Measurements from ENCODE around the gene CMKLR1.

CMKLR1 gene

GRCh38 chr12:108332791-108333382 is 6.2 kb downstream of the CMKLR1 start:
- H3K36me3 Mint-ChIP-seq: no peaks in the 10 kb centered on the region
- H3K4me1 Mint-ChIP-seq (ENCODE audit: low read depth): no peaks in the 10 kb centered on the region
- H3K4me3 Mint-ChIP-seq: no peak overlapping the region
- no peaks in the 10 kb centered on the region for H3K9me3 Mint-ChIP-seq (ENCODE audit: low read depth)
- no peak overlapping the region for H3K27ac Mint-ChIP-seq
- H3K27me3 Mint-ChIP-seq: peaks cover 6% of the 10 kb centered on the region

GRCh38 chr12:108328420-108328819 is 10.7 kb downstream of the CMKLR1 start:
- no peaks in the 10 kb centered on the region for H3K27me3 Mint-ChIP-seq
- H3K27ac Mint-ChIP-seq: no peak overlapping the region
- H3K4me1 Mint-ChIP-seq (ENCODE audit: low read depth): no peaks in the 10 kb centered on the region
- no peak overlapping the region for H3K4me3 Mint-ChIP-seq
- no peaks in the 10 kb centered on the region for H3K9me3 Mint-ChIP-seq (ENCODE audit: low read depth)
- no peaks in the 10 kb centered on the region for H3K36me3 Mint-ChIP-seq

GRCh38 chr12:108327621-108328344 is 11.3 kb downstream of the CMKLR1 start:
- no peaks in the 10 kb centered on the region for H3K9me3 Mint-ChIP-seq (ENCODE audit: low read depth)

DNA sequence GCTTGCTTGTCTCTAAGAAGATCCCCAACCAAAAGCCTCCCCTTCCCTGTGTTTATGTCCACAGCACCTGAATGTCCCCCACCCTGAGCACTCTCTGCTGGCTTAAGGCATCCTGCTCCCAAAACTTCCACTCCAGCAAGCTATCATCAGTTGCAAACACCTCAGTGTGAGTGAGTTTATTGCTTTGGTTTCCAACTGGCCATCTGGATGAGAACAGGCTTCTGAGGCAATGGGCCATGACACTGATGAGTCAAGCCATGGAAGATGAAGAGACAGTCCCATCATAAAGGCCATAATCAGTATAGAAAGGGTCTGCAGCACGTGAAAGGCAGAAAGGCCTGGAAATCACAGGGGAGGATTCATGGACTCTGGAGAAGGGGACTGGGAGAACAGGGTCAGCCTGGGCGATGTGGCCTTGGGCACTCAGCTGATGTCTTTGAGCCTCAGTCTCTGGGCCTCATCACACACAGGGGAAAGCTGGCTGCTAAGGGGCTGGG is 12.8 kb downstream of the CMKLR1 start:
- peaks cover 9% of the 10 kb centered on the region for H3K27me3 Mint-ChIP-seq
- no peaks in the 10 kb centered on the region for H3K9me3 Mint-ChIP-seq (ENCODE audit: low read depth)
- H3K27ac Mint-ChIP-seq: no peak overlapping the region
- no peaks in the 10 kb centered on the region for H3K4me1 Mint-ChIP-seq (ENCODE audit: low read depth)
- H3K36me3 Mint-ChIP-seq: no peaks in the 10 kb centered on the region
- H3K4me3 Mint-ChIP-seq: no peak overlapping the region

More at GRCh38 chr12:108327621-108328344, 11.3 kb downstream of the CMKLR1 start:
- Mint-ChIP-seq H3K27ac (no peak overlapping the region), H3K27me3 (peaks cover 2% of the 10 kb centered on the region), H3K4me1 (ENCODE audit: low read depth) (no peaks in the 10 kb centered on the region), H3K36me3 (no peaks in the 10 kb centered on the region), H3K4me3 (no peak overlapping the region)

DNA sequence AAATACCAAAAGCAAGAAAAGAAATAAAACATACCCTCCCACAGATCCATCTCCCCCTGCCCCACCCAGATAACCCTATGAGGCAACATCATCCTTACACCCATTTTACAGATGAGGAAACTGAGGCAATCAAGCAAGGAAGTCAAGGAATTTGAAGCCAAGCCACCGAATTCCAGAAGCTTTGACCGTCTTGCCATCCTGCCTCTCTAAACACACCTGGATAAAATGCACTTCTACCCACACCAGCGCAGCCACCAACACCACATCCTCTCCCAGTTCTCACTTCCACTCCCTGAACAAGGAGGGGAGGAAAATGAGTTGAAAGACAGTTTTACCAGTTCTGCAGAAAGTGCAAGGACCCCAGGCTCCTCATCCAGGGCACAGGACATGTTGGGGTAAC is 13.6 kb downstream of the CMKLR1 start:
- Mint-ChIP-seq H3K27ac (no peak overlapping the region), H3K4me1 (ENCODE audit: low read depth) (no peaks in the 10 kb centered on the region)

GRCh38 chr12:108325018-108325358 is 14.1 kb downstream of the CMKLR1 start:
- peaks cover 13% of the 10 kb centered on the region for H3K27me3 Mint-ChIP-seq
- no peaks in the 10 kb centered on the region for H3K36me3 Mint-ChIP-seq
- H3K4me3 Mint-ChIP-seq: no peak overlapping the region
- no peaks in the 10 kb centered on the region for H3K4me1 Mint-ChIP-seq (ENCODE audit: low read depth)
- no peaks in the 10 kb centered on the region for H3K9me3 Mint-ChIP-seq (ENCODE audit: low read depth)
- no peak overlapping the region for H3K27ac Mint-ChIP-seq

More for the DNA sequence above, 13.6 kb downstream of the CMKLR1 start:
- no peaks in the 10 kb centered on the region for H3K36me3 Mint-ChIP-seq
- H3K27me3 Mint-ChIP-seq: peaks cover 10% of the 10 kb centered on the region
- H3K4me3 Mint-ChIP-seq: no peak overlapping the region
- H3K9me3 Mint-ChIP-seq (ENCODE audit: low read depth): no peaks in the 10 kb centered on the region

DNA sequence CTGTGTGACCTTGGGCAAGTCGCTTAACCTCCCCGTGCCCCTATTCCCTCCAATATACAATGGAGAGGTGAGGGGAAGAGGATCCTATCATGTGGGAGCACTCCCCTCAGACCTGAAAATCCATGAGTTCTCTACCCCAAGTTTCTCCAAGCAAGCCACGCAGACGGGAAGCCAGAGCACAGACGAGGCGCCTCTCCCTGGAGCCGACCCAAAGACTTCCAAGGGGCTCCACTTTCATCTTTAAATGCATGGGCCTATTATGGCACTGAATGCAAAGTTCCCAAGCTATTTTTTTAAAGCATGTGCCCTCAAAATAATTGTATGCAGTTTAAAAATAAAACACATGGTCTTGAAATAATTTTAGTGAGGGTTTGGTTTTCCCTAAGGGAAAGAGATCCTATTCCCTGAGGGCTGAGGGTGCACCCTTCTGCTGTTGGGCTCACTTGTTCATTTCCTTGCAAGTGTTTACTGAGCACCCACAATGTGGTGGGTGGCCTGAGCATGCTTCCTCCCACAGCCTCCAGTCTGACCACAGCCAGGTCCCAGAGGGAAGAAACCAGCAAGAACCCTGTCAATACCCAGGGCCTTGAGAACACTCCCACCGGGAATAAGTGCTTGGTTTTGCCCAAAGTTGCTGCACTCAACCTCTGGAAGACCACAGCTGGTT is 14.6 kb downstream of the CMKLR1 start:
- Mint-ChIP-seq H3K27ac (no peak overlapping the region), H3K27me3 (peaks cover 13% of the 10 kb centered on the region), H3K4me3 (no peak overlapping the region), H3K4me1 (ENCODE audit: low read depth) (no peaks in the 10 kb centered on the region), H3K36me3 (no peaks in the 10 kb centered on the region), H3K9me3 (ENCODE audit: low read depth) (no peaks in the 10 kb centered on the region)

DNA sequence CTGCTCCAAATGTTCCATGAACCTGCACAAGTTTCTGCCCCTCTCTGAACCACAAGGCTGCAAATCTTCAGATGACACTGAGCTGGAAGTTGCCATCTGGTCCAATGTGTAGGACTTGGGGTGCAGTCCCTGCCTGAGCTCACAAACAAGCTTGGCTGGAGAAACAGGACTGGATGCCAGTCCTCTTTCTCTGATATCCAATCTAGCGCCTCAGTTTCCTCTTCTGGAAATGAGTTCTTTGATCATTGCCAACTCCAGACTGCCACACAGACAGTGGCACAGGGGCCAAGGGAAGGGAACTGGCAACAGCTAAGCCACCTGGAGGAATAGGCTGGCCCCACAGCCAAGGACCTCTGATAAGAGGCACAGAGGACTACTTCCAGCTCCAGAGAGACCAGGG is 15.5 kb downstream of the CMKLR1 start:
- Mint-ChIP-seq H3K27ac (no peak overlapping the region), H3K36me3 (no peaks in the 10 kb centered on the region), H3K4me3 (no peak overlapping the region), H3K27me3 (peaks cover 13% of the 10 kb centered on the region), H3K9me3 (ENCODE audit: low read depth) (no peaks in the 10 kb centered on the region), H3K4me1 (ENCODE audit: low read depth) (no peaks in the 10 kb centered on the region)

- no peak overlapping the region for H3K4me3 Mint-ChIP-seq
Measured at GRCh38 chr12:108322998-108323397, 16.1 kb downstream of the CMKLR1 start.

GRCh38 chr12:108321688-108322087 is 17.4 kb downstream of the CMKLR1 start:
- H3K4me3 Mint-ChIP-seq: no peak overlapping the region
- no peak overlapping the region for H3K27ac Mint-ChIP-seq
- no peaks in the 10 kb centered on the region for H3K9me3 Mint-ChIP-seq (ENCODE audit: low read depth)
- peaks cover 15% of the 10 kb centered on the region for H3K27me3 Mint-ChIP-seq
- H3K4me1 Mint-ChIP-seq (ENCODE audit: low read depth): no peaks in the 10 kb centered on the region
- no peaks in the 10 kb centered on the region for H3K36me3 Mint-ChIP-seq

More at GRCh38 chr12:108322998-108323397, 16.1 kb downstream of the CMKLR1 start:
- Mint-ChIP-seq H3K4me1 (ENCODE audit: low read depth) (no peaks in the 10 kb centered on the region), H3K27ac (no peak overlapping the region), H3K36me3 (no peaks in the 10 kb centered on the region), H3K9me3 (ENCODE audit: low read depth) (no peaks in the 10 kb centered on the region), H3K27me3 (peaks cover 13% of the 10 kb centered on the region)

- Mint-ChIP-seq H3K36me3 (no peaks in the 10 kb centered on the region), H3K4me3 (no peak overlapping the region), H3K4me1 (ENCODE audit: low read depth) (no peaks in the 10 kb centered on the region)
Measured at GRCh38 chr12:108320507-108321293, 18.4 kb downstream of the CMKLR1 start.

GRCh38 chr12:108319277-108320234 is 19.6 kb downstream of the CMKLR1 start:
- no peaks in the 10 kb centered on the region for H3K9me3 Mint-ChIP-seq (ENCODE audit: low read depth)
- H3K36me3 Mint-ChIP-seq: no peaks in the 10 kb centered on the region
- H3K4me1 Mint-ChIP-seq (ENCODE audit: low read depth): no peaks in the 10 kb centered on the region
- H3K27me3 Mint-ChIP-seq: peaks cover 15% of the 10 kb centered on the region
- no peak overlapping the region for H3K4me3 Mint-ChIP-seq
- no peak overlapping the region for H3K27ac Mint-ChIP-seq

More at GRCh38 chr12:108320507-108321293, 18.4 kb downstream of the CMKLR1 start:
- Mint-ChIP-seq H3K27me3 (peaks cover 15% of the 10 kb centered on the region), H3K9me3 (ENCODE audit: low read depth) (no peaks in the 10 kb centered on the region), H3K27ac (no peak overlapping the region)

DNA sequence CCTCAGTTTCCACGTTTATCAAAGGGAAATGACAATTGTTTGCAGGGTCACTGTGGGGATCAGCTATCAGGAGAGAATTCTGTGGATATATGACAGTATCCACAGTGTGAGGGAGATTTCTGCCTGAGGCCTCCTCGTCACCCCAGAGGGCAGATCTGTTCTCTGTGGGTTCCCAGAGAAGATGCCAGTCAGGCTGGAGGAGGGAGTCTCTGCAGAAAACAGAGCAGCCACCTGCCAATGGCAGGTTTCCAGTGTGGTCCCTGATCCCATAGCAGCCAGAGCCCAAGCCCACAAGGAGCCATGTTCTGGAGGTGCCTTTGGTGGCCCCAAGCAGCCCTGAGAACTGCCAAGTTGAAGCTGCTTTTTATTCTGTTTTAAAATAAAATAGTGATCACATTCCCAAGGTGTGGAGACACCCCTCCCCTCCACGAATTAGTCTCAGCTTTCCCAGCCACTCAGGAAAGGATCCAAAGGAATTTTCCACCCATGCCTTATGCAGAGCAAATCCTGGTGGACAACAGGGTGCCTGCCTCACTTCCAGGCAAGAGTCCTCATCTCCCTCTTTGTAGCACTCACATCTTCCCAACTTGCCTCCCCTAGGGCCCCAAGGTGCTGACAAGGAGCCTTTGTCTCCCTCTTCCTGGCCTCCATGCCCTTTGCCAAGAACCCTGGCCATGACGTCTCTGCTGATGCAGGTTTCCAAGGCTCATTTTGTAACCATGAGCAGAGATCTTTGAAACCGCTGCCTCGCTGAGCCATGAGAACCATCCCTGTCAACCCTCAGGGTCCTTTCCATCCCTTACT is 20.4 kb downstream of the CMKLR1 start:
- H3K36me3 Mint-ChIP-seq: no peaks in the 10 kb centered on the region

More for the DNA sequence above, 20.4 kb downstream of the CMKLR1 start:
- no peak overlapping the region for H3K27ac Mint-ChIP-seq
- H3K9me3 Mint-ChIP-seq (ENCODE audit: low read depth): no peaks in the 10 kb centered on the region
- H3K4me1 Mint-ChIP-seq (ENCODE audit: low read depth): peaks cover 5% of the 10 kb centered on the region
- peaks cover 15% of the 10 kb centered on the region for H3K27me3 Mint-ChIP-seq
- no peak overlapping the region for H3K4me3 Mint-ChIP-seq
